Type B pancreatic cell (in vitro differentiated cells): Measurements from ENCODE around the gene SPRED2. TPM values are rescaled to one million over a fixed set of nuclear protein-coding genes. Genes with fewer than 3 reads are reported as not detected.

ENCODE experiments used
- DNase-seq: peaks from one replicate; pipeline ENCODE4 v3.0.0; 2021; ENCODE audit warnings: mixed read lengths; ENCODE audit not compliant: unreplicated experiment; ENCODE audit errors: extremely low spot score
- H3K27ac Mint-ChIP-seq: 2 replicates; pipeline ENCODE4 v1.8.0; 2021; ENCODE audit warnings: mild to moderate bottlenecking, mixed read lengths
- H3K27me3 Mint-ChIP-seq: 2 replicates; pipeline ENCODE4 v1.8.0; 2021; ENCODE audit warnings: mixed read lengths
- H3K36me3 Mint-ChIP-seq: 2 replicates; pipeline ENCODE4 v1.8.0; 2021; ENCODE audit warnings: mixed read lengths
- H3K4me1 Mint-ChIP-seq: one replicate; pipeline ENCODE4 v1.8.0; 2021; ENCODE audit warnings: mixed read lengths; ENCODE audit not compliant: unreplicated experiment
- H3K4me3 Mint-ChIP-seq: 2 replicates; pipeline ENCODE4 v1.8.0; 2021; ENCODE audit warnings: mild to moderate bottlenecking, mixed read lengths
- H3K9me3 Mint-ChIP-seq: 2 replicates; pipeline ENCODE4 v1.8.0; 2021; ENCODE audit warnings: mixed read lengths
- total RNA-seq: library from RNA; stranded (reverse); gene quantifications from 2 replicates; pipeline ENCODE4 v1.2.1, GENCODE V29; 2021; ENCODE audit warnings: low replicate concordance
- TF ChIP-seq, protein P1 (sequence below): fragments of 200-600 bp; sonication (generic); conservative IDR thresholded peaks from 2 replicates; pipeline ENCODE4 v1.5.0; 2021; ENCODE audit warnings: antibody characterized with exemption, mild to moderate bottlenecking

SPRED2 gene
- total RNA-seq, 1 donor from 2014 or later = 38.9 TPM

DNA sequence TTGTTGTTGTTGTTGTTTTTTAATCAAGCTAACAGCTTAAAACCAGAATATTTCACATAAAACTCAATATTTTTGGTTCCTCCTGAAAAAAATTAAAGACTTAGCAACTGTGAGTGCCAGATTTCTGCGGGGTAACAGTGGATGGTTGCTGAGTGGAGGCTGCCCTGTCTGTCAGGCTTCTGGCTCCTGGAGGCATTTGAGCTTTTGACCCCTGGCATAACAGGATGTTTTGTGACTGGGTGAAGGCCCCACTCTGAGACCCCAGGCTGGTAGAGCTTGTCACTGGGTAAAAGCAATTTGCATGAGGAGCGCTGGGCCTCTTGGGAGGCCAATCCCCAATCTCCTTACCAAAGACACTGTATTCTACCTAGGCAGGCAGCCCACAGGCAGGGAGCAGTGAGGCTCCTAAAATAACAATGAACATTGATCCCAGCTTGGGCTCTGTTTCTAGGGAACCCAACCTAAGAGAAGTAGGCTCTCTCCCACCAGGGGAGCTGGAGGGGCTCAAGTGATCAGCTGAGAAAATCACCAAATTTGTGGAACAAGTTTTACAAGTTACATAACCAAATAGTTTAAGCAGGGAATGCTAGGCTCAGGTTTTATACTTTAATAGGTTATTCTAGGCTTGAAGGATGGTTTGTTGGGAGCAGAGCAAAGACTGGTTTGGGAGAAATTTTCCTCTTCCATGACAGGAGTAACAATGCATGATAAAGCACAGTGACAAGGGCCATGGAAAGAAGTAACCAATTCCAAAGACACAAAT, 5.9 kb upstream of the SPRED2 start:
- no peak for DNase-seq
- H3K27ac Mint-ChIP-seq = no peak overlapping the region
- TF ChIP-seq, protein P1, sequence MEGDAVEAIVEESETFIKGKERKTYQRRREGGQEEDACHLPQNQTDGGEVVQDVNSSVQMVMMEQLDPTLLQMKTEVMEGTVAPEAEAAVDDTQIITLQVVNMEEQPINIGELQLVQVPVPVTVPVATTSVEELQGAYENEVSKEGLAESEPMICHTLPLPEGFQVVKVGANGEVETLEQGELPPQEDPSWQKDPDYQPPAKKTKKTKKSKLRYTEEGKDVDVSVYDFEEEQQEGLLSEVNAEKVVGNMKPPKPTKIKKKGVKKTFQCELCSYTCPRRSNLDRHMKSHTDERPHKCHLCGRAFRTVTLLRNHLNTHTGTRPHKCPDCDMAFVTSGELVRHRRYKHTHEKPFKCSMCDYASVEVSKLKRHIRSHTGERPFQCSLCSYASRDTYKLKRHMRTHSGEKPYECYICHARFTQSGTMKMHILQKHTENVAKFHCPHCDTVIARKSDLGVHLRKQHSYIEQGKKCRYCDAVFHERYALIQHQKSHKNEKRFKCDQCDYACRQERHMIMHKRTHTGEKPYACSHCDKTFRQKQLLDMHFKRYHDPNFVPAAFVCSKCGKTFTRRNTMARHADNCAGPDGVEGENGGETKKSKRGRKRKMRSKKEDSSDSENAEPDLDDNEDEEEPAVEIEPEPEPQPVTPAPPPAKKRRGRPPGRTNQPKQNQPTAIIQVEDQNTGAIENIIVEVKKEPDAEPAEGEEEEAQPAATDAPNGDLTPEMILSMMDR = no peak
- H3K9me3 Mint-ChIP-seq = no peaks in the 10 kb centered on the region
- no peaks in the 10 kb centered on the region for H3K36me3 Mint-ChIP-seq
- H3K4me3 Mint-ChIP-seq = peak overlapping the region; percentile 36
- H3K4me1 Mint-ChIP-seq = peaks cover 33% of the 10 kb centered on the region
- no peaks in the 10 kb centered on the region for H3K27me3 Mint-ChIP-seq

DNA sequence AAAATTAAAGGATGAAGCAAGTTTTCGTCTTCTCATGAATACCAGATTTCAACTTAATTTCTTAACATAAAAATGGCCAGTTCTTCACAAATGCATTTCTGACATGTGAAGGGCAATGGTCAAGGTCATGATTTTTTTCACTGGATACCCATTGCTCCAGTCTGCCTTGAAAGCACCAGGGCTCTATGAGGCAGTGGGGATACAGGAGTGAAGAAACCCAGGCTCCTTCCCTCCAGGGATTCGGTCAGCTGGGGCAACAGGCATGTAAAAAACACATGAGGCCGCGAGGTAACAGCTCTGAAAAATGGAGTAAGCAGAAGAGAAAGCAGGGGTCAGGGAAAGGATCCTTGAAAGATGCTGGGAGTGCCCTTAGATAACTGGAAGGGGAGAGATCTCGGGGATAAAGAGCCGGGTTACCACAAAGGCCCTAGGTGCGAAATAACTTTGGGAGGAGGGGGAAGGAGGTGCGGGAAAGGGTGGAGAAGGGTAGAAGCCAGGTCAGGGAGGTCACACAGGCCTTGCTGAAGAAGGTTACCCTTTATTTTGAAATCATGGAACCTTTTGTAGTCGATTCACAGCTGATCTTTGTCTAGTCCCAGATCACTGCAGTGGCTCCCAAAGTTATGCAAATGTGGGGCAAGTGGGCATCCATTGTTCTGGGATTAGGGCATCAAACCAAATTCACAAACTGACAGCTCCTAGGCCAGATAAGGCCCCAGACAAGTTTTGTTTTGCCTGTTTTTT, 5.2 kb upstream of the SPRED2 start:
- H3K27ac Mint-ChIP-seq = peak overlapping the region; percentile 97
- peaks cover 33% of the 10 kb centered on the region for H3K4me1 Mint-ChIP-seq
- TF ChIP-seq, protein P1 = no peak
- no peaks in the 10 kb centered on the region for H3K9me3 Mint-ChIP-seq
- DNase-seq = no peak
- H3K27me3 Mint-ChIP-seq = no peaks in the 10 kb centered on the region
- no peaks in the 10 kb centered on the region for H3K36me3 Mint-ChIP-seq
- peak overlapping the region; percentile 96 for H3K4me3 Mint-ChIP-seq

DNA sequence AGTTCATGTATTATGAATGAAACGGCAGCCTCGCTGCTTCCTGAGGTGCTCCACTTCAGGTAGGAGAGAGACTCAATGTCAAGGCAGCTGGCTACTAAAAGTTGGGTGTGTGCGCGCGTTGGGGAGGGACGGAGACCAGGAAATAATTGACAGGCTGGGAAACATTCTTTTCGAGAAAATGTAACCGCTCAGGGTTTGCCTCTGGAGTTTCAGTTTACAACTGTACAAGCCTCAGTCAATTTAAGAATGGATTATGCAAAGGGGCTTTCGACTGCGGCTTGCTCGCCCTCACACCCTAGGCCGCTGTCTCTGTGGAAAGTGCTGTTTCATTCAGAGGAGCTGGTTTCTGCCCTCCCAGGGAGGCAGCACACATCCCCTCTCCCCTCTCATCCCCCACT, 4.4 kb upstream of the SPRED2 start:
- Mint-ChIP-seq H3K4me3 (peak overlapping the region; percentile 96), H3K27ac (peak overlapping the region; percentile 97), H3K36me3 (no peaks in the 10 kb centered on the region), H3K4me1 (peaks cover 33% of the 10 kb centered on the region), H3K27me3 (no peaks in the 10 kb centered on the region), H3K9me3 (no peaks in the 10 kb centered on the region)
- DNase-seq = no peak
- TF ChIP-seq, protein P1 = no peak

DNA sequence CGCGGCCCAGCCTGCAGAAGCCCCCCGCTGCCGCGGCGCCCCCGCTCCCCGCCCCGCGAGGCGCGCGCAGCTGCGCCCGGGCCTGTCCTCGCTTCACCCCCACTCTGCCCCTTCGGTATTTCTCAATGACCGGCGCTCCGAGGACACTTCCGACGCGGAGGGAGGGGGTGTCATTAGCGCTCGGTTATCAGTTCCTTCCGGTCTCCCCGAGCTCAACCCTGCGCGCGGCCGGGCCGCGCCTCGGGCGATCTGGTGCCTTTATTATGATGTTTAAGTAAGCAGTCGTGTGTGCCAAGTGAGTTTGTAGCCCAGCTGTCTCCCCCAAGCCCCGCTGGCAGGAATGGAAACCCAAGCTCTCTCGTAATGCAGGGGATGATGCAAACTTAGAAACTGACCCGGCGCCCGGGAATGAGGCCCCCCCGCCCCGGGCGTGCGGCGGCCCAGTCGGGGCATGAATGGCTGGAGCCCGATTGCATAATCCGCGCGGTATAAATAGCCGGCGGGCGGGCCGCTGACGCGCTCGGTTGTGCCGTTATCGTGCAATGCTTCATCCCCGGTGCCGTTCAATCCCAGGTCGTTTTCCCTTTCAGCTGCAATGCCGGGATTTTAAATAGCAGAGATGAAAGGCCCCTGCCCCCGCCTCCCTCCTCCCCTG, 3.9 kb upstream of the SPRED2 start:
- H3K36me3 Mint-ChIP-seq = no peaks in the 10 kb centered on the region
- H3K27me3 Mint-ChIP-seq = no peaks in the 10 kb centered on the region
- peaks cover 33% of the 10 kb centered on the region for H3K4me1 Mint-ChIP-seq

DNA sequence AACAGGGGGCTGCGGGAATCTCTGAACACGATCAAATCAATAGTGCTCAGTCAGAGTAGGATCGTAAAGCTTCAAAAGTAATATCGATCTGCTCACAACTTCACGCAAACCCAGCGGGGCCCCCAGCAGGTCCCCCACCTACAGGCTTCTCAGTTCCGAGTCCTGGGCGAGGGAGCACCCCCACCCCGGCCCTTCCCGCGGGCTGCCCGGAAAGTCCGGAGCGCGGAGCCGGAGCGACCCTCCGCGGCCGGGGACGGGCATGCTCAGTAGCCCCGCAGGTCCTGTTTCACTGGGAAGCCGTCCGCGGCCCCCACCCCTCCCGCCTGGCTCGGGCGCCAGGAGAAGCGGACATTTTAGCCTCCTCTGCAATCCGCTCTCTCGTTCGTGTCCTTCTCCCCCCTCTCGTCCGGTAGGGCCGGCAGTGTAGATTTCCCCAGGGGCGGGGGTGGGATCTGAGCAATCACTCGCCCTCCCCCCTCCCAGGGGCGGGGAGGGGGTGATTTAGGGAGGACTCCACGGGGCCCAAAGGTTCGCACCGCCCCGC, 3.3 kb upstream of the SPRED2 start:
- Mint-ChIP-seq H3K9me3 (no peaks in the 10 kb centered on the region), H3K4me3 (peak overlapping the region; percentile 96), H3K27me3 (no peaks in the 10 kb centered on the region), H3K27ac (peak overlapping the region; percentile 97), H3K4me1 (peaks cover 33% of the 10 kb centered on the region), H3K36me3 (no peaks in the 10 kb centered on the region)
- DNase-seq = peak; percentile 93
- TF ChIP-seq, protein P1 = no peak

More for the DNA sequence above, 3.9 kb upstream of the SPRED2 start:
- H3K4me3 Mint-ChIP-seq = peak overlapping the region; percentile 96
- peak overlapping the region; percentile 97 for H3K27ac Mint-ChIP-seq
- H3K9me3 Mint-ChIP-seq = no peaks in the 10 kb centered on the region
- DNase-seq = peak; percentile 83
- TF ChIP-seq, protein P1 = no peak
